HG03558 (cell line): ENCODE results near the gene PLOD3.

Experiments
- ATAC-seq: cut with Tn5 transposase; IDR thresholded peaks from one replicate; pipeline ENCODE4 v1.9.1; 2021; ENCODE audit warnings: moderate number of reproducible peaks; ENCODE audit not compliant: unreplicated experiment; ENCODE audit errors: extremely low read depth

PLOD3 gene

GRCh38 chr7:101186844-101187428 lies 30.4 kb downstream of the PLOD3 start:
- no peak for ATAC-seq

GRCh38 chr7:101186194-101186593 lies 31.2 kb downstream of the PLOD3 start:
- ATAC-seq, result no peak

GRCh38 chr7:101185258-101185839 lies 32.0 kb downstream of the PLOD3 start:
- no peak for ATAC-seq

GRCh38 chr7:101180130-101180755 lies 37.1 kb downstream of the PLOD3 start, which contains the start of gene NAT16:
TSS of gene NAT16 (minus strand) at chr7:101180293. CDS start at chr7:101174807, 5,486 bp downstream.
- ATAC-seq, result no peak

GRCh38 chr7:101179713-101180112 lies 37.7 kb downstream of the PLOD3 start:
- ATAC-seq, result no peak

GRCh38 chr7:101179117-101179516 lies 38.3 kb downstream of the PLOD3 start:
- ATAC-seq, result no peak

- no peak for ATAC-seq
Observed at GRCh38 chr7:101177644-101178043, 39.7 kb downstream of the PLOD3 start.

GRCh38 chr7:101175664-101176063 lies 41.7 kb downstream of the PLOD3 start:
- no peak for ATAC-seq

- no peak for ATAC-seq
Observed at GRCh38 chr7:101174322-101174854, 43.0 kb downstream of the PLOD3 start.

- no peak for ATAC-seq
Observed at GRCh38 chr7:101173752-101174244, 43.6 kb downstream of the PLOD3 start.

- ATAC-seq, result no peak
Observed at GRCh38 chr7:101172854-101173751, 44.3 kb downstream of the PLOD3 start.

- no peak for ATAC-seq
Observed at GRCh38 chr7:101172005-101172853, 45.2 kb downstream of the PLOD3 start.

- no peak for ATAC-seq
Observed at GRCh38 chr7:101171442-101171837, 45.9 kb downstream of the PLOD3 start.

- no peak for ATAC-seq
Observed at GRCh38 chr7:101170617-101171441, 46.6 kb downstream of the PLOD3 start.

GRCh38 chr7:101169838-101170551 lies 47.4 kb downstream of the PLOD3 start:
- ATAC-seq, result no peak

- no peak for ATAC-seq
Observed at GRCh38 chr7:101169110-101169837, 48.1 kb downstream of the PLOD3 start.

- ATAC-seq, result no peak
Observed at GRCh38 chr7:101168412-101169049, 48.9 kb downstream of the PLOD3 start.
